Stimulated activated CD8-positive, alpha-beta memory T cell treated with anti-CD3 and anti-CD28 coated beads, Interleukin-12 subunit alpha, Interleukin-12 subunit beta, amount 100 ng/mL, for 24 hours (primary cell): ENCODE measurements around the gene ZW10.

Experiments
- DNase-seq: peaks from one replicate; pipeline ENCODE4 v3.0.0-alpha.2; 2020; ENCODE audit errors: extremely low read depth

ZW10 gene

GRCh38 chr11:113697756-113698407, 75.6 kb downstream of the ZW10 start:
- no peak for DNase-seq

- no peak for DNase-seq
Measured at GRCh38 chr11:113697111-113697510, 76.4 kb downstream of the ZW10 start.

GRCh38 chr11:113695207-113695606, 78.3 kb downstream of the ZW10 start:
- no peak for DNase-seq

GRCh38 chr11:113694390-113694789, 79.1 kb downstream of the ZW10 start:
- no peak for DNase-seq

GRCh38 chr11:113693030-113693429, 80.5 kb downstream of the ZW10 start:
- DNase-seq = no peak

GRCh38 chr11:113690619-113691569, 82.6 kb downstream of the ZW10 start:
- DNase-seq = no peak

- DNase-seq = no peak
Measured at GRCh38 chr11:113689768-113690618, 83.5 kb downstream of the ZW10 start.

GRCh38 chr11:113685654-113686359, 87.7 kb downstream of the ZW10 start:
- no peak for DNase-seq

- DNase-seq = no peak
Measured at GRCh38 chr11:113684496-113684895, 89.0 kb downstream of the ZW10 start.

- no peak for DNase-seq
Measured at GRCh38 chr11:113683481-113684046, 89.9 kb downstream of the ZW10 start.
